Progenitor cell of endocrine pancreas (in vitro differentiated cells): Measurements from ENCODE around the gene ALDH1A1. TPM values are rescaled to one million over a fixed set of nuclear protein-coding genes. Genes with fewer than 3 reads are reported as not detected.

Experiments used
- DNase-seq: peaks from one replicate; pipeline ENCODE4 v3.0.0; 2021; ENCODE audit warnings: low spot score; ENCODE audit not compliant: unreplicated experiment
- H3K27ac Mint-ChIP-seq: 2 replicates; pipeline ENCODE4 v1.8.0; 2021; ENCODE audit warnings: mild to moderate bottlenecking, moderate library complexity, mixed read lengths
- H3K27me3 Mint-ChIP-seq: 2 replicates; pipeline ENCODE4 v1.8.0; 2021; ENCODE audit warnings: mixed read lengths
- H3K36me3 Mint-ChIP-seq: 2 replicates; pipeline ENCODE4 v1.8.0; 2022; ENCODE audit warnings: mixed read lengths; ENCODE audit not compliant: insufficient read depth
- H3K4me1 Mint-ChIP-seq: 2 replicates; pipeline ENCODE4 v1.8.0; 2021; ENCODE audit warnings: low read depth, mixed read lengths
- H3K4me3 Mint-ChIP-seq: 2 replicates; pipeline ENCODE4 v1.8.0; 2021; ENCODE audit warnings: low read depth, mild to moderate bottlenecking, moderate library complexity, mixed read lengths
- H3K9me3 Mint-ChIP-seq: 2 replicates; pipeline ENCODE4 v1.8.0; 2021; ENCODE audit warnings: low read depth, mixed read lengths
- CTCF ChIP-seq: fragments of 200-600 bp; sonication (generic); IDR thresholded peaks from one replicate; pipeline ENCODE4 v1.5.0; 2021; ENCODE audit warnings: antibody characterized with exemption, mild to moderate bottlenecking; ENCODE audit not compliant: unreplicated experiment
- total RNA-seq: library from RNA; stranded (reverse); gene quantifications from 2 replicates; pipeline ENCODE4 v1.2.1, GENCODE V29; 2021

Gene ALDH1A1
- total RNA-seq, 1 donor from 2014 or later = 188 TPM

DNA sequence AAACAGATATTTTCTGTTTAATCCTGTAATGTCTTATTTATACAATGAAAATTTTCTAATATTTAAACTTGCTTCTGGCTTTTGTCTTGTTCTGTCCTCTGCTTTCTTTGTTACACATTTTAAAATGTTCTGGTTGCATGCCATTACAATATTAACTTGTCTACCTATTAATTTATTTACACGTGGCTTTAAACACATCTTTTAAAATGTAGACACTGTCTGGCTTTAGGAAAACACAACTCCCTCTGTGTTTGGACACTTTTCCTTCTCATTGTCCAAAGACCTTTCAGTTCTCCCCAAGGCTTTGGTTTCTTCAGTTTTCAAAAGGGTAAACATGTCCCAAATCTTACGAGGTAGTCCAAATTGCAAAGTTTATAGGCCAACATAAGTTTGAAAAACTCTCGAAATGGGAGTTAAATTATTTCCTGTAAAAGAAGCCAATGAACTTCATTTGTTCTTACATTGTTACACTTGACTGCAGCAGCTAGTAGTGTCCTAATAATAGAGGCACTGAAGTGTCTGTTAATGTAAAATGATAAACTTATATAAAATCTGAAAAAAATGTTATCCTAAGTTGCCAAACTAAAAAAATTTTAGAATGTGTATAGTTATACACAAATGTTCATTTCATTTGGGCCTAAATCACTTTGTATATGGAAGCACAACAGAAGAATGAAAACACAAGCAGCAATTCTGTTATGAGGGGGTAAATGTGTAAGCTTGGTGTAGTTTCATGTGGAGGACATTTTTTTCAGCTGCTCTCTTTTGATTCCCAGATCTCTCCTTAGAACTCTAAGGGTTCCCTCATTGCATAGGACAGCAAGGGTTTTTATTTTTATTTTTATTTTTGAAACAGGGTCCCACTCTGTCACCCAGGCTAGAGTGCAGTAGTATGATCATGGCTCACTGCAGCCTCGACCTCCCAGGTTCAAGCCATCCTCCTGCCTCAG lies 53.8 kb downstream of the ALDH1A1 start:
- no peak for DNase-seq
- H3K4me3 Mint-ChIP-seq = no peak overlapping the region
- H3K27ac Mint-ChIP-seq = no peak overlapping the region
- H3K27me3 Mint-ChIP-seq = no peaks in the 10 kb centered on the region
- no peaks in the 10 kb centered on the region for H3K9me3 Mint-ChIP-seq
- peaks cover 4% of the 10 kb centered on the region for H3K36me3 Mint-ChIP-seq
- no peak for TF ChIP-seq CTCF
- peaks cover 1% of the 10 kb centered on the region for H3K4me1 Mint-ChIP-seq

DNA sequence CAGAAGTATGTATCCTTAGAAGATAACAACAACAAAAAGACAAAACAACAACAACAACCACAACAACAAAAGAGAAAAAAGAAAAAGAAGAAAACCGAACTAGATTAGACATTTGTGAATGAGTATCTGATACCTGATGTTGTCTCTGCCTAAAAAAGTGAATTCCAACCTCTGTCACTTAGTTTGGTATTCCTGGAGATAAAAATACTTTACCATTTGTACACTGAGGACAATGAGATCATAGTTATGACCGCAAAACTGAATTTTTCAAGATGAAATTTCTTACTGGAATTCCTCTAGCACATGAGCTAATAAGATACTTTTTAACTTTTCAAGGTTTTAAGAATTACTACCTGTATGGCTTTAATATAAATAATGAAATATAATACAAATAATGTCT lies 54.5 kb downstream of the ALDH1A1 start:
- Mint-ChIP-seq H3K4me3 (no peak overlapping the region), H3K27me3 (no peaks in the 10 kb centered on the region), H3K4me1 (no peaks in the 10 kb centered on the region), H3K36me3 (peaks cover 4% of the 10 kb centered on the region), H3K9me3 (no peaks in the 10 kb centered on the region), H3K27ac (no peak overlapping the region)
- TF ChIP-seq CTCF = no peak
- no peak for DNase-seq

DNA sequence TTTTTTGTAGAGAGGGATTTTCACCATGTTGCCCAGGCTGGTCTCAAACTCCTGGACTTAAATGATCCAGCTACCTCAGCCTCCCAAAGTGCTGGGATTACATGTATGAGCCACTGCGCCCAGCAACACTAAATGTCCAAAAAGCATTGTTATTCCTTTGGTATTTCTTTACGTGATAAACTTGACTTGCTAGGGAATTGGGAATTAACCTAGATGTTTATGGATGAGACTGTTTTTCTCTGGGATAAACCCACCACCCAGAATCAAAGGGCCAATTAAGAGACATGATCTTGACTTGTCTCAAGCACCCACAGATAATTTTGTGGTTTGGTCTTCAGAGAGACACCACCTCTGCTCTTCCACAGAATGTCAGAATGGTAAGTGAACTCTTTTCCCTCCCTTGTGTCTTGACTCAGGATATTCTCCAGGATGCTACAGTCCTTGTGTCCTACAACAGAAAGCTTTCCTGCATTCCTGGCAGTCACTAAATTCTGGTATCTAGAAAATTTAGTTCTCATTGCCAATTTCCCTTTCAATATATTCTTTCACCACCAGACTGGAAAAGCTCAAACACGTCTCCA lies 55.7 kb downstream of the ALDH1A1 start:
- H3K9me3 Mint-ChIP-seq = no peaks in the 10 kb centered on the region
- no peaks in the 10 kb centered on the region for H3K4me1 Mint-ChIP-seq
- no peak overlapping the region for H3K27ac Mint-ChIP-seq
- H3K27me3 Mint-ChIP-seq = no peaks in the 10 kb centered on the region
- H3K4me3 Mint-ChIP-seq = no peak overlapping the region
- peaks cover 4% of the 10 kb centered on the region for H3K36me3 Mint-ChIP-seq
- no peak for DNase-seq
- TF ChIP-seq CTCF = no peak

DNA sequence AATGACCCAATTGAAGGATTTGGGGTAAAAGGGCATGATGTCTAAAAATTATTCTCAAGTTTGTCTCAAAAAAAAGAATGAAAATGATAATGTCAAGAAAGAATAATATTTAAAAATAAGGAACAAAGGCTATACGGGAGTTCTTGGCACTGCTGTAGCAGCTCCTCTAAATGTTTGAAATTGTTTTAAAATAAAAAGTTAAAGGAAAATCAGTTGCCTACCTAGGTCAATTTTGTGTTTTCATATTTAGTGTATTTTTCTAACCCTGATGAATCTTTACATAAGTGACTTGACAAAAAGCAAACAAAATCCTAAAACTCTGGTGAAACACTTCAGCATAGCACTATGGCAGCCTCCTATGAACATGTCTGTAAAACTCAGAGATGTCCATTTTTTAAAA lies 56.4 kb downstream of the ALDH1A1 start:
- Mint-ChIP-seq H3K27me3 (no peaks in the 10 kb centered on the region), H3K36me3 (peaks cover 4% of the 10 kb centered on the region), H3K9me3 (no peaks in the 10 kb centered on the region), H3K4me1 (no peaks in the 10 kb centered on the region), H3K27ac (no peak overlapping the region), H3K4me3 (no peak overlapping the region)
- no peak for TF ChIP-seq CTCF
- DNase-seq = no peak

DNA sequence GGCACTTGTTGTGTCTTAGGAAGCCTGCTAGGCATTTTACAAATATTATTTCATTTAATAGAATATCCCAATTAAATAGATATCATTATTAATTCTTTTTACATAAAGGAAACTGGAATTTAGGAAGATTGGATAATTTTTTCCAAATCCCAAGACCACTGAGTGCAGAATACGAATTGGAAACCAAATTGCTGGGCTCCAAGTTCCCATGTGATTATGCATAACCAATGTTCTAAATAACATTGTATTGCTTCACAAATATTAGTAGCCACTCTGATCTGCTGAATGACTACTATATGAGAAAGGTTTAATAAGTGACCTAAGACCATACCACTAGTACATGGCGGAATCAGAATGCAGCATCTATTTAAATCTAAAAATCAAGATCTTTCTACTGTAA lies 57.7 kb downstream of the ALDH1A1 start:
- H3K9me3 Mint-ChIP-seq = no peaks in the 10 kb centered on the region

More for the DNA sequence above, 57.7 kb downstream of the ALDH1A1 start:
- peaks cover 4% of the 10 kb centered on the region for H3K36me3 Mint-ChIP-seq
- H3K27ac Mint-ChIP-seq = no peak overlapping the region
- no peaks in the 10 kb centered on the region for H3K4me1 Mint-ChIP-seq
- no peak overlapping the region for H3K4me3 Mint-ChIP-seq
- no peak for DNase-seq
- H3K27me3 Mint-ChIP-seq = no peaks in the 10 kb centered on the region
- no peak for TF ChIP-seq CTCF
